Skeletal muscle satellite cell (primary cell): ENCODE results near the gene OR2T10.
"Not testable (repeated sequence)": the region's sequence is repeated elsewhere in the genome, so short reads cannot be mapped to it uniquely, and the experiment has no call there.

Experiments
- H3K27me3 ChIP-seq: 2 replicates; pipeline ENCODE4 v1.7.0; 2013; ENCODE audit warnings: low read length; ENCODE audit not compliant: control insufficient read depth, insufficient read depth
- H3K36me3 ChIP-seq: 2 replicates; pipeline ENCODE4 v1.7.0; 2013; ENCODE audit warnings: mild to moderate bottlenecking, control low read depth, low read length; ENCODE audit not compliant: insufficient read depth
- H3K4me1 ChIP-seq: 2 replicates; pipeline ENCODE4 v1.7.0; 2013; ENCODE audit warnings: low read length; ENCODE audit not compliant: control insufficient read depth, insufficient read depth
- H3K4me2 ChIP-seq: 2 replicates; pipeline ENCODE4 v1.7.0; 2013; ENCODE audit warnings: mild to moderate bottlenecking, low read length
- H3K4me3 ChIP-seq: 2 replicates; pipeline ENCODE4 v1.7.0; 2013; ENCODE audit warnings: low read length
- H3K9ac ChIP-seq: 2 replicates; pipeline ENCODE4 v1.7.0; 2013; ENCODE audit warnings: mild to moderate bottlenecking, low read depth, low read length, moderate library complexity
- H3K9me3 ChIP-seq: replicated peaks from 2 replicates; pipeline ENCODE4 v1.7.0; 2013; ENCODE audit warnings: mild to moderate bottlenecking, control low read depth, low read length

The OR2T10 gene

DNA sequence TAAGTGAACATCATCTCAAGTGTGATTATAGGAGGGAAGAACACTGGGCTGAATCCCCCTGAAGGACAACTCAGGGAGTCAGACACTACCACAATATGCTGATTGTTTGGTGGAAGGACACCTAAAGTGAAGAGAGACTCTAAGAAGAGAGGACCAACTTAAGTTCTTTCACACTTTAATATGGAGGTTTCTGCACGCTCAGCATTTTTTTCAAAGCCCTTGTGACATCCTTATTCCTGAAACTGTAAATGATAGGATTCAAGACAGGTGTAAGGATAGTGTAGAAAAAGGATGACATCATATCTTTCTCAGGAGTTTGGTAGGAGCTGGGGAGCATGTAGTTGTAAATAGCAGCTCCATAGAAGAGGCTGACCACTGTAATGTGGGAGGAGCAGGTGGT lies 4.8 kb downstream of the OR2T10 start:
- H3K9ac ChIP-seq, result no peak overlapping the region
- H3K4me3 ChIP-seq, result no peak overlapping the region
- H3K4me2 ChIP-seq, result no peak overlapping the region
- H3K4me1 ChIP-seq, result no peaks in the 10 kb centered on the region
- no peaks in the 10 kb centered on the region for H3K9me3 ChIP-seq
- no peaks in the 10 kb centered on the region for H3K36me3 ChIP-seq
- no peaks in the 10 kb centered on the region for H3K27me3 ChIP-seq

DNA sequence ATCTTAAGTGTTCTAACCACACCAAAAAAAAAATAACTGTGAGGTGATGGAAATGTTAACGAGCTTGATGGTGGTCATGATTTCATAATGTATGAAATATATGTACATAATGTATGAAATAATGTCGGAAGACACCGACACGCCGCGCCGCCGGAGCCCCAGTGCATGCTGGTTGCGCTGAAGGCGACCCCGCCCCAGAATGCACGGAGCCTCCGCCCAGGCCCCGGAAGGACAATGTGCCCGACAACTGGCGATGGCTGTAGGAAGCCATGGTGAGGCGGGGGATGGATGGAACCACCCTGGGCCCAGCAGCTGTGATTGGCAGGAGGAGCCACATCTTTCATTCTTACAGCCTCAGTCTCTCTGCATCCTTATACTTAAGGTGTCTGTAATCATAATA lies 7.4 kb downstream of the OR2T10 start:
- H3K27me3 ChIP-seq, result no peaks in the 10 kb centered on the region
- H3K4me3 ChIP-seq, result no peak overlapping the region
- no peak overlapping the region for H3K4me2 ChIP-seq
- H3K9me3 ChIP-seq, result no peaks in the 10 kb centered on the region
- H3K36me3 ChIP-seq, result no peaks in the 10 kb centered on the region
- H3K9ac ChIP-seq, result no peak overlapping the region
- no peaks in the 10 kb centered on the region for H3K4me1 ChIP-seq

DNA sequence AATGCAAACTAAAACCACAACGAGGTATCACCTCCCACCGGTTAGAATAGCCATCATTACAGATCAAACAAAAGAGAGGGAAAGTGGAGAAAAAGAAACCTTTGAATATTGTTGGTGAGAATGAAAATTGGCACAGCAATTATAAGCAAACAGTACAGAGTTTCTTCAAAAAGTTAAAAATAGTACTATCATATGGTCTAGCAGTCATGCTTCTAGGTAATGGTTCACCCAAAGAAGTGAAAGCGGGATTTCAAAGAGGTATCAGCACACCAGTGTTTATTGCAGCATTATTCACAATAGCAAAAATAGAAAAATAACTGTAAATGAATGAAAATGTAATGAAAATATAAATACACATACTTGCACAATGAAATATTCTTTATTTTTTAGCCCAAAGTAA lies 8.2 kb downstream of the OR2T10 start:
- H3K27me3 ChIP-seq, result no peaks in the 10 kb centered on the region
- H3K4me3 ChIP-seq, result no peak overlapping the region
- H3K9me3 ChIP-seq, result no peaks in the 10 kb centered on the region
- H3K36me3 ChIP-seq, result no peaks in the 10 kb centered on the region
- no peak overlapping the region for H3K4me2 ChIP-seq
- no peak overlapping the region for H3K9ac ChIP-seq
- H3K4me1 ChIP-seq, result no peaks in the 10 kb centered on the region

DNA sequence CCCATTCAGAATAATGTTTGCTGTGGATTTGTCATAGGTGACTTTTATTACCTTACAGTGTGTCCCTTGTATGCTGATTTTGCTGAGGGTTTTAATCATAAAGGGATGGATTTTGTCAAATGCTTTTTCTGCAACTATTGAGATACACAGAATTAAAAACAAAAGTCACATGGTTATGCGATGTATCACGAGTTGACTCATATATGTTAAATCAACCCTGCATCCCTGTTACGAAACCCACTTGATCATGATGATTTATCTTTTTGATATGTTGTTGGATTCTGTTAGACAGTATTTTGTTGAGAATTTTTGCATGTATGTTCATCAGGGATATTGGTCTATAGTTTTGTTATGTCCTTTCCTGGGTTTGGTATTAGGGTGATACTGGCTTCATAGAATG lies 12.2 kb downstream of the OR2T10 start:
- Histone ChIP-seq H3K9me3 (no peaks in the 10 kb centered on the region), H3K4me2 (no peak overlapping the region), H3K9ac (no peak overlapping the region), H3K36me3 (no peaks in the 10 kb centered on the region), H3K4me1 (no peaks in the 10 kb centered on the region), H3K27me3 (no peaks in the 10 kb centered on the region), H3K4me3 (no peak overlapping the region)

DNA sequence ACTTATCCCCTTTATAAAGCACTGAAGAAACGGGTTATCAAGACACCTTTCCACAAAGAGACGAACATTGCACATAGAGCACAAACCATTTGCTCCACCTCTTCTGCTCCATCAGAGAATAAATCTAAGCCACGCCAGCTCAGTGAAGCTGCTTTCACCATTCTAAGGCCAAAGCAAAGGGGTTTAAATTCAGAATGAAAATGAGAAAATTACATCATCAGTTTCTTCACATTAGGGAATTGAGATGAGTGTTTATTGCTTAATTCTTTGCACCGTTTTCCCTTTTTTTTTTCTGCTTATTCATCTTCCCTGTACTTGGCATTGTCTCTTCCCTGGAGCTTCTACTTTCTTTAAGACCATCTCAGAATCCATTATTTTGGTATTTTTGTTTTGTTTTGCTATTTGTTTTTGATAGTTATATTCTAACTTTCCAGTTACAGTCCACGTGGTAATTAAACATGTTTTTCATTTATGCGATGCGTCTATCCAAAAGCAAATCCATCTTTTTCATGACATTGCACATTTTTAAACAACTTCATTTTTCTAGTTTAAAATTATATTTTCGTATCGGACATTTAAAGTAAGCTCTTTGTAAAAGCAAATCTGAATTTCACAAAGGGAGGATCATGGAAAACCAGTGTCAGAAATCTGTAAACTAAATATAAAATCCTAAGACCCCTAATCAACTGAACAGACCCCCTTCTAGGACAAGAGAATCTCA lies 21.1 kb downstream of the OR2T10 start:
- H3K9ac ChIP-seq, result no peak overlapping the region
- no peaks in the 10 kb centered on the region for H3K27me3 ChIP-seq
- no peaks in the 10 kb centered on the region for H3K36me3 ChIP-seq
- H3K4me2 ChIP-seq, result no peak overlapping the region
- H3K4me3 ChIP-seq, result no peak overlapping the region
- H3K4me1 ChIP-seq, result no peaks in the 10 kb centered on the region
- H3K9me3 ChIP-seq, result no peaks in the 10 kb centered on the region

DNA sequence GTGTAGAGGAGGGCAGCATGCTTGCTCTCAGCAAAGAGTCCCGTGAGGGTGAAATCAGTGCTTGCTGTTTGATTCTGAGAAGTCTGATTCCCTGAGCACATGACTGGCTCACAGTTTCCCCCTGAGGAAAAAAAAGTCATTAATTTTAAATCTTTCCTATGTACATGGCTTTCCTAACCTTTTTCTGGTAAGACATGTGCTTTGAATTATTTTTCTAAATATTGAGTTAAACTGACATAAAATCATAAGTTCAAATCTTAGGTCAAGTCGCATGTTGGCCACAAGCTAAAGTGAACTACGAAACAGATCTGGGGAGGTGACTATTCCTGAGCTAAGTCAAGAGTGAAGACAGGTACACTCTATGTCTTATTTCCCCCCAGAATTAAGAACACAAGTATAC lies 22.8 kb downstream of the OR2T10 start, which contains the start of gene OR2T34:
Gene OR2T34 (minus strand): TSS at position 101 of the 400 bp plus-strand sequence. CDS start 0 bp downstream, at position 101.
- not testable (repeated sequence) for H3K4me1 ChIP-seq, H3K9ac ChIP-seq, H3K4me2 ChIP-seq, H3K9me3 ChIP-seq, H3K27me3 ChIP-seq, H3K36me3 ChIP-seq, H3K4me3 ChIP-seq

DNA sequence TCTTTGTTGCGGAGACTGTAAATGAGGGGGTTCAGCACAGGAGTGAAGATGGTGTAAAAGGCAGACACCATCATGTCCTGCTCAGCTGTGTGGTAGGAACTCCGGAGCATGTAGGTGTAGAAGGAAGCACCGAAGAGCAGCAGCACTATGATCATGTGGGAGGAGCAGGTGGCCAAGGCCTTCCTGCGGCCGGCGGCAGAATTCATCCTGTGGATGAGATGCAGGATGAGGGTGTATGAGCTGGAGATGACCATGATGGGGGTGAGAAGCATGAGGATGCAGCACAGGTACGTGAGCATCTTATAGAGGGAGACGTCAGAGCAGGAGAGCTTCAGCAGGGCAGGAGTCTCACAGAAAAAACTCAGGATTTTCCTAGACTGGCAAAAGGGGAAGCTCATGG lies 23.6 kb downstream of the OR2T10 start:
- not testable (repeated sequence) for H3K4me1 ChIP-seq, H3K9me3 ChIP-seq, H3K36me3 ChIP-seq, H3K4me2 ChIP-seq, H3K27me3 ChIP-seq, H3K9ac ChIP-seq, H3K4me3 ChIP-seq

DNA sequence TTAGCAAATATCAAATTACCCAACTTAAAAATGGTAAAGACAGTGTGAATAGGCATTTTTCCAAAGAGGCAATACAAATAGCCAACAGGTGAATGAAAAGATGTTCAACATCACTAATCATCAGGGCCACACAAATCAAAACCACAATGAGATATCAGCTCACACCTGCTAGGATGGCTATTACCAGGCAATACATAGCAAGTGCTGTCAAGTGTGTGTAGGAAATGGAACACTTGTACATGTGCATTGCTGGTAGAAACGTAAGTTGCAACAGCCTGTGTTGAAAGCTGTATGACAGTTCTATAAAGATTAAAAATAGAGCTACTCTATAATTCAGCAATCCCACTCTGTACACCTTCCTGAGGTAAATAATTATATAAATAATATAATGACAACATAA lies 25.5 kb downstream of the OR2T10 start:
- H3K27me3 ChIP-seq, H3K9ac ChIP-seq, H3K4me1 ChIP-seq, H3K4me3 ChIP-seq, H3K9me3 ChIP-seq, H3K4me2 ChIP-seq, H3K36me3 ChIP-seq: not testable (repeated sequence)

DNA sequence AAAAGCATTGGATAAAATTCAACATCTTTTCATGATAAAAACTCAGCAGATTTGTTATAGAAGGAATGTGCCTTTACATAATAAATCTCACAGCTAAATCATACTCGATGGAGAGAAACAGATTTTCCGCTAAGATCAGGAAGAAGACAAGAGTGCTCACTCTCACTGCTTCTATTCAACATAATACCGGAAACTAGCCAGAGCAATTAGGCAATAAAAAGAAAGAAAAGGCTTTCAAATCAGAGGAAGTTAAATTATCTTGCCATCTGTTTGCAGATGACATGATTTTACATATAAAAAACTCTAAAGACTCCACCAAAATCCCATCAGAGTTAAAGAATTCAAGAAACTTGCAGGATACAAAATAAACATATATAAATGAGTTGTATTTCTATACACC lies 26.7 kb downstream of the OR2T10 start:
- H3K4me3 ChIP-seq, H3K4me2 ChIP-seq, H3K9ac ChIP-seq, H3K36me3 ChIP-seq, H3K4me1 ChIP-seq, H3K9me3 ChIP-seq, H3K27me3 ChIP-seq: not testable (repeated sequence)

DNA sequence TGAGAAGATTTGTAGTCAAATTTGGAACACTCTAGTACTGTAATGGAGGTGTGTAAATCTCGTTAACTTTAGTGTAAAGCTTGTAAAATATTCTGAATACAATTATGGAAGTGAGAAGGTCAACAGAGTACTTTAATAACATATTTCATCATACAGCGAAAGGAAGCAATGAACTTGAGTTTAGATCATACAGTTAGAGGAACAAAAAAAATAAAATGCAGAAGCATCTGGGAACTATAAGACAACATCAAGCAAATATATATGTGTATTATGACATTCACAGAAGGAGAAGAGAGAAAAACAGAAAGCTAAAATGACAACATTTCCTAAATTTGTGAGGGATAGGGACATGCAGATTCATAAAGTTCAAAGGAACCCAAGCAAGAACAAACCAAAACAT lies 28.5 kb downstream of the OR2T10 start:
- H3K4me2 ChIP-seq, H3K27me3 ChIP-seq, H3K9ac ChIP-seq, H3K9me3 ChIP-seq, H3K4me1 ChIP-seq, H3K36me3 ChIP-seq, H3K4me3 ChIP-seq: not testable (repeated sequence)

DNA sequence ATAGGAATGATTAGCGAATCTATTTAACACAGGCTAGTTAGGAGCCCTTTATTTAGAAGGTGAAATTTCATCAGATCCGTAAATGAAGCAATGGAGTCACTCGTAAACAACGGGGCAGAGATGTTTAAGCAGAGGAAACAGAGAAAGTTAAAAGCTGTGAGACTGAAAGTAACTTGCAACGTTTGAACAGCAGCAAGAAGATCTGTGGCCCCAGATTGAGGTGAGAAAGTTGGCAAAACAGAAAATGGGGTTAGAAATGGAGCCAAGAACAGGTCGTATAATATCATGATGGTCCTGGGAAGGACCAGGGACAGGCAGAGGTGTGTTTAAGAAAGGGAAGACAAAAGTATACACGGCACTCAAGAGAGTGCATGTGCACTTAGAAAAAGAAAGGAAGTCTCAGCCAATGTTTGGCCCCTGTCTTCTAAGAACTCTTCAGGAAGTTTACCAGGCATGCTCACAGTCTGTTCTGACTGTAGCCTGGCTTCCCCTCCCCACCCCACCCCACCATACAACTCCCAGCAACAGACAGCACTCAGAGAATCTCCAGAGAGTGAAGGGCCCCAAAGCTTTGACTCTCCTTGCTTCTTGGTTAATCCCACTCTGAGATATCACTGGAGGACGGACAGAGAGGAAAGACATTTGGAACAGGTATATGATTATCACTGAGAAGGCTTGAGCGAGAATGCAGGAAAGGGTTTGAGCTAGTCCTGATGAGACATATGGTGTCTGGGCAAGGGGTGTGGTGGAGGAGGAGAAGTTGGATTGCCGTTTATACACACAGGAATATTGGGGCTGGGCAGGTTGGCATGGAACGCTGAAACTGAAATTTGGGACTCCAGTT lies 31.7 kb downstream of the OR2T10 start:
- not testable (repeated sequence) for H3K4me3 ChIP-seq, H3K9me3 ChIP-seq, H3K27me3 ChIP-seq, H3K36me3 ChIP-seq, H3K9ac ChIP-seq, H3K4me1 ChIP-seq, H3K4me2 ChIP-seq

DNA sequence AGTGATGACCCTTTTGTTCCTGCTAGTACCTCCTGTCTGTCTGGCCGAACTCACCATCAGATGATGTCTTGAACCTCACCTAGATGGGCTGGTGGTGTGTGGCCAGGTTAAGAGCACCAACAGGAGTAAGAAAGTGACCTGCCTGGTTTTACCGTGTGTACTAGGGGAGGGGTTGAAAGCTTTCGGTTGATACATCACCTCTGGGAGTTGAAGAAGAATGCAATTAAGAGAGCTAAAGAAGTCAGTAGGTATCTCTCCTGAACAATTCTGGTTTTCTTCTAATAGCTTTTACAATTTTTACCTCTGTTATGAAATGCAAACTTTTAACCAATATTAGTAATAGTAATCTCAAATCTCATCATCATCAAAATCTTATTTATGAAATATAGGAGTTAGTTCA lies 34.8 kb downstream of the OR2T10 start, which contains the start of gene OR2T29:
Gene OR2T29 (minus strand): TSS at position 101 of the 400 bp plus-strand sequence. CDS start 3,281 bp downstream, outside the sequence.
- H3K36me3 ChIP-seq, H3K4me3 ChIP-seq, H3K27me3 ChIP-seq, H3K9ac ChIP-seq, H3K4me2 ChIP-seq, H3K4me1 ChIP-seq, H3K9me3 ChIP-seq: not testable (repeated sequence)
